Natural killer cell treated with Interleukin-12 subunit alpha and Interleukin-12 subunit beta and Interleukin-15 and Interleukin-18, amount 100 ng/mL, for 72 hours (primary cell): Measurements from ENCODE around the gene GTF3C1. TPM values are rescaled to one million over a fixed set of nuclear protein-coding genes. Genes with fewer than 3 reads are reported as not detected.

Experiments
- ATAC-seq, 2 donors: fragments of 150-1000 bp; cut with Tn5 transposase in 1 of 2; sonication (Bioruptor Pico), chemical (Tn5 transposase) in 1 of 2; 2 replicates each; pipeline ENCODE4 v1.10.0; 2021
- DNase-seq: peaks from one replicate; pipeline ENCODE4 v3.0.0; 2022; ENCODE audit warnings: low spot score
- H3K27ac Mint-ChIP-seq, 2 donors: 1 replicate in 1 of 2; 2 replicates in 1 of 2; pipeline ENCODE4 v1.8.0; 2022; ENCODE audit warnings: mixed read lengths in 2 of 2, mild to moderate bottlenecking in 1 of 2, moderate library complexity in 1 of 2
- H3K27me3 Mint-ChIP-seq, 2 donors: 1 replicate in 1 of 2; 2 replicates in 1 of 2; pipeline ENCODE4 v1.8.0; 2022; ENCODE audit warnings: mixed read lengths in 2 of 2
- H3K36me3 Mint-ChIP-seq: one replicate; pipeline ENCODE4 v1.8.0; 2022; ENCODE audit warnings: mixed read lengths
- H3K4me1 Mint-ChIP-seq, 2 donors: 1 replicate in 1 of 2; 2 replicates in 1 of 2; pipeline ENCODE4 v1.8.0; 2022; ENCODE audit warnings: low read depth in 2 of 2, mixed read lengths in 2 of 2, mild to moderate bottlenecking in 1 of 2
- H3K4me3 Mint-ChIP-seq: one replicate; pipeline ENCODE4 v1.8.0; 2022; ENCODE audit warnings: mixed read lengths
- H3K9me3 Mint-ChIP-seq: 2 replicates; pipeline ENCODE4 v1.8.0; 2022; ENCODE audit warnings: mixed read lengths
- total RNA-seq, 2 donors: library from RNA; stranded (reverse); gene quantifications; one replicate each; pipeline ENCODE4 v1.2.3, GENCODE V29; 2022

GTF3C1 gene
- total RNA-seq, 2 donors from 2014 or later, result 111 to 128 TPM

DNA sequence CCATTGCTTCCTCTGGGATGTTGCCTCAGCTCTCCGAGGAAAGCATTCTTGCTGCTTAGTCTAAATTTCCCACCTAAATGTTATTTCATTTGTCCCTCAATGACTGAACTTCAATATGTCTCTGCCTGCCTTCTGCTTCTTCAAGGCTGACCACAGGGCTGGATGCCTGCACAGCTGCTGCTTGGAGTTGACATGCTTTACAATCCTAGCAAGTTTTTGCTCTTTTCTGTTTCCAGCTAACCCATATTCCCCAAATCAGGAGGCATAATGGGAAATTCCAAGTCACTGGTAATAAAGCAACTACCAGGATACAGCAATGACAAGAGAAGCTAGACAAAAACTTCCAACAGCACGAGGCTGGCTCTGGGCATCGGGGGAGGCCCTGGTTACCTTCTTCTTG lies 48.9 kb downstream of the GTF3C1 start:
- Mint-ChIP-seq H3K4me1 (no peaks in the 10 kb centered on the region), H3K27me3 (no peaks in the 10 kb centered on the region), H3K9me3 (no peaks in the 10 kb centered on the region), H3K36me3 (peaks cover 25% of the 10 kb centered on the region), H3K27ac (no peak overlapping the region), H3K4me3 (no peak overlapping the region)
- no peak for DNase-seq
- no peak for ATAC-seq

DNA sequence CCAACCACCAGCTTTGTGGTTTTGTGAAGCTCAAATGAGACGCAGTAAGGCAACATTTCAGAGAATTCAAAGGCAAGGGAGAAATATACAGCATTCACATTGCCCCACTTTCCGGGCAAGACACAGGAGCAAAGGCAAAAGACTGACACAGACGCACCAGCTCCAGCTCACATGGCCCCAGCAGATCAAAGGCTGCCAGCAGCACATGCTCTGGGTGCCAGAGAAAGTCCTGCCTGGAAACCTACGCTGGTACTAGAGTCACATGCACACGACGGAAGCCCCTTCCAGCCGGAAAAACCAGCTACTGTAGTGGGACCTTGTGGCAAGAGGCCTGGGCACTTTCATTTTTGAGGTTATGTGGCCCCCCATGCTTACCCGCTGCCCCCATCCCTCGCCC lies 50.1 kb downstream of the GTF3C1 start:
- no peaks in the 10 kb centered on the region for H3K9me3 Mint-ChIP-seq
- H3K4me1 Mint-ChIP-seq, result no peaks in the 10 kb centered on the region
- ATAC-seq (no peak), DNase-seq (no peak)
- H3K27ac Mint-ChIP-seq, result no peak overlapping the region
- H3K4me3 Mint-ChIP-seq, result no peak overlapping the region
- no peaks in the 10 kb centered on the region for H3K27me3 Mint-ChIP-seq
- H3K36me3 Mint-ChIP-seq, result peaks cover 20% of the 10 kb centered on the region

DNA sequence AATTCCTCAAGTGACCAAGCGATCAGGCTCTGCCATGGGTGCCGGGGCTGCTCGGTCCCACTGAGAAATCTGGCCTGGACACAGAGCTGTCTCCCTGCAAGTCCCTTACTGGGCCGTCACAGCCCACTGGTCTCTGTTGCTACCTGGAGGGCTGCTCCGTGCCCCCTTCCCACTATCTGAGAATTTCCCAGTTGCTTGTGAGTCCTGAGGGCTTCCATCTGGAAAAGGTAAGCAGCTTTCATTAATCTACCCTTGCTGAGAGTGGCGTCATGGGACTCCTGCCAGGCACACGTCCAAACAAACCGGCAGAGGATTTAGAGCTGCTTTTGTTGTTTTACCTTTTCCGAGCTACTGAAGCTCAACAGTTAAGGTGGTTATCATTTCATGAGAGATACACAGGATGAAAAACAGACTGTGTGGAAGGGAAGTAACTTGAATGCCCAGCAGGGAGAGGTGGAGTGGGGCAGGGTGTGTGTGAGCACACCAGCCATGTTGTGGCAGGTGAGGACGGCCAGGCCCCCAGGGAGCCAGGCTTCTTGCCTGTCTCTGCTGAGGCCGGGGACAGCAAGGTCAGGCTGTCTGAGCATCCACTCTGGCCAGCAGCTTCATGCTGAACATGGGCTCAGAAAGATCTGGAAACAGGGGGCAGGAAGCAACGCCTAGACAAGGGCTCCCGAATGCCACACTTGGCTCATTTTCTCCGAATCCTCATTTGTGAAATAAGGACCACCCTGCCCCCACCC lies 50.6 kb downstream of the GTF3C1 start:
- Mint-ChIP-seq H3K9me3 (no peaks in the 10 kb centered on the region), H3K4me3 (no peak overlapping the region), H3K27ac (no peak overlapping the region), H3K4me1 (no peaks in the 10 kb centered on the region), H3K36me3 (peaks cover 24% of the 10 kb centered on the region), H3K27me3 (no peaks in the 10 kb centered on the region)
- no peak for DNase-seq
- ATAC-seq, result no peak

DNA sequence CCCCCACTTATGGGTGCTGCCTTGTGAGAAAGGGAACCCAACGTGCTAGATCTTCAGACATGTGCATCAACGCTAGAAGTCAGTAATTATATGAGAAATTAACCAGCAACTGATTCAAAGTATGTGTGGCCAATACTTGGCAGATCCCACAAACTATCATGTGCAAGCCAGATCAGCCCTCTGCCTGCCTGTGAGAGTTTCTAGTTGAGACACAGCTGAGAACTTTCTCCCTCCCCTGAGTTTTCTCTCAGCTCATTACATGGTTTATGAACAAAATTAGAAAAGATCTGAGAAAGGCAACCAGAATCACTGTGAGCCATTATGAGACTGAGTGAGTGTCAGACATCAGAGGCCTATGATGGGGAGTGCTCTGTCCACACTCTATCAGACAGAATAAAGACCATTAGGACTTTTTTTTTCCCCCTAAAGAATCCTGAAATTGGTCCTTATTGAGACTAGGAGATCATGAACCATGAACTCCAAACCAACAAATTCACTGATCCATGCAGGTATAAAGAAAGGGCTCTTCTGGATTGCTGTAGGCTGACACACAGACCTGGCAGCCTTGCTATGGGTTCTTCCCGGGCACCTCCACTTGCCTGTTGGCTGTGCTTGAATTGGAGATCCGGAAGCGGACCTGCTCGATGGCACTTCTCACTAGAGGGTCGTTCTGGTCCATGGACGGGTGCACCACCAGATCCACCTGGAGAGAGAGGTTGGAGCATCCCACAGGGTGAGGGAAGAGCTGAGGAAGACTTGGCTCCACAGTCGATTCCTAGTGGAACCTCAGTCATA lies 51.5 kb downstream of the GTF3C1 start:
- no peaks in the 10 kb centered on the region for H3K4me1 Mint-ChIP-seq
- peaks cover 18% of the 10 kb centered on the region for H3K36me3 Mint-ChIP-seq
- H3K27ac Mint-ChIP-seq, result no peak overlapping the region
- no peaks in the 10 kb centered on the region for H3K9me3 Mint-ChIP-seq
- DNase-seq, result no peak
- no peak overlapping the region for H3K4me3 Mint-ChIP-seq
- ATAC-seq, result no peak
- no peaks in the 10 kb centered on the region for H3K27me3 Mint-ChIP-seq

DNA sequence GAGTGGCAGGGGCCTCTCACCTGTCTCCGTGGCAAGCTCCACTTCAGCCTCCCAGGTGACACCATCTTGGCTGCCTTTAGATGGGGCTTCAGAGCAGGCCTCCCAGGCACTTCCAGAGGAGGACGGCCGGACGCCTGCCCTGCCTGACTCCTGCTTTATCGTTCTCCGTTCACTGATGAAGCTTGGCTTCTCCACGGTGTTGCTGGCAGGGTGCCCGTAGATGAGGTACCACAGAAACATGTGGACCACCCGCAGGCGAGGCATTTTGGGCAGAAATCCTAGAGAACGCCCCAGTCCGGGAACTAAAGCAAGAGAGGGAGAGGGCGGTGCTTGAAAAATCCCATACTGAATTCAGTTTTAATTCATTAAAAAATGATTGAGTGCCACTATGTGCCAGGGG lies 54.5 kb downstream of the GTF3C1 start:
- H3K4me1 Mint-ChIP-seq, result peaks cover 12 to 18% of the 10 kb centered on the region in 2 donors
- no peak overlapping the region for H3K27ac Mint-ChIP-seq
- H3K36me3 Mint-ChIP-seq, result peaks cover 22% of the 10 kb centered on the region
- H3K27me3 Mint-ChIP-seq, result no peaks in the 10 kb centered on the region
- no peak for DNase-seq
- no peak overlapping the region for H3K4me3 Mint-ChIP-seq
- ATAC-seq, result no peak
- H3K9me3 Mint-ChIP-seq, result no peaks in the 10 kb centered on the region

- DNase-seq (no peak), ATAC-seq (peak in 1 of 2 donors; percentile 58)
- no peaks in the 10 kb centered on the region for H3K9me3 Mint-ChIP-seq
- H3K36me3 Mint-ChIP-seq, result peaks cover 17% of the 10 kb centered on the region
- peak overlapping the region; percentile 88 to 98 for H3K27ac Mint-ChIP-seq
- no peaks in the 10 kb centered on the region for H3K27me3 Mint-ChIP-seq
- H3K4me1 Mint-ChIP-seq, result peaks cover 12 to 18% of the 10 kb centered on the region in 2 donors
- peak overlapping the region; percentile 61 for H3K4me3 Mint-ChIP-seq
Observed at GRCh38 chr16:27492588-27492979, 57.1 kb downstream of the GTF3C1 start.

DNA sequence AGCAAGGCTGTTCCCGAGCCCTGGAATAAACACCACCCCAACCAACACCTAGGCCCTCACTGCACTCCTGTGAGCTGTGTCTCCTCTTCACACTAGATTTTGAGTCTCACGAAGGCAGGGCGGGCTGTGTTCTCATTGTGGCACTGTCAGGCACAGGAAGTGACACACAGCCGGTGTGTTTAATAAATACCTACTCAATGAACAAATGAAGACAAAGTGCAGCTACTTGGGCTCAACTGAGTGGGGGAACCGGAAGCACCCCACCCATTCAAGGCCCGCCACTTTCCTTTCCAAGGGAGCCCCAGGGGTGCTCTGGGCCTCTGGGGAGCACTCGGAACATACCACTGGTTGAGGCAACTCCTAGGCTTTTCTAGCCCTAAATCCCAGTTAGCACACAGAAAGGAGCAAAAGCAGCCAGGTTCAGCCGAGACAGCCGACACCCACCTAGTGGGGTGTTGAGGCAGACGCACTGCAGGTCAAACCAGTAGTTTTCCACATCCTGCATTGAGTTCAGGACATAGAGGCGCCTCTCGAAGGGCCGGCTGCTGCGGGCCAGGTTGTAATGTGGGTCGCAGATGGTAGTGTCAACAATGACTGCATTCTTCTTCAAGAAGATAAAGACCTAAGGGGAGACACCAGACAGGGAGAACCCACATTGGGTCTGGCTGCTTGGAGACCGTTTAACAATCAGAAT lies 57.7 kb downstream of the GTF3C1 start:
- peaks cover 12 to 18% of the 10 kb centered on the region in 2 donors for H3K4me1 Mint-ChIP-seq
- H3K4me3 Mint-ChIP-seq, result peak overlapping the region; percentile 51
- no peaks in the 10 kb centered on the region for H3K9me3 Mint-ChIP-seq
- ATAC-seq (peak; percentile 66 to 72), DNase-seq (no peak)
- peaks cover 17% of the 10 kb centered on the region for H3K36me3 Mint-ChIP-seq
- H3K27ac Mint-ChIP-seq, result peak overlapping the region; percentile 88 to 98
- no peaks in the 10 kb centered on the region for H3K27me3 Mint-ChIP-seq

- H3K27me3 Mint-ChIP-seq, result no peaks in the 10 kb centered on the region
- H3K9me3 Mint-ChIP-seq, result no peaks in the 10 kb centered on the region
- no peak for ATAC-seq
- H3K27ac Mint-ChIP-seq, result peak overlapping the region in 1 of 2 donors; percentile 73
- peaks cover 12 to 21% of the 10 kb centered on the region in 2 donors for H3K4me1 Mint-ChIP-seq
- DNase-seq, result no peak
- no peak overlapping the region for H3K4me3 Mint-ChIP-seq
- H3K36me3 Mint-ChIP-seq, result peaks cover 25% of the 10 kb centered on the region
Observed at GRCh38 chr16:27489906-27490305, 59.8 kb downstream of the GTF3C1 start.

- ATAC-seq (no peak), DNase-seq (no peak)
- H3K27ac Mint-ChIP-seq, result peak overlapping the region in 1 of 2 donors; percentile 73
- peaks cover 12 to 21% of the 10 kb centered on the region in 2 donors for H3K4me1 Mint-ChIP-seq
- H3K27me3 Mint-ChIP-seq, result no peaks in the 10 kb centered on the region
- peaks cover 24% of the 10 kb centered on the region for H3K36me3 Mint-ChIP-seq
- H3K4me3 Mint-ChIP-seq, result no peak overlapping the region
- no peaks in the 10 kb centered on the region for H3K9me3 Mint-ChIP-seq
Observed at GRCh38 chr16:27489421-27489820, 60.3 kb downstream of the GTF3C1 start.

GRCh38 chr16:27486760-27487159 lies 63.0 kb downstream of the GTF3C1 start:
- DNase-seq (no peak), ATAC-seq (no peak)
- Mint-ChIP-seq H3K27ac (no peak overlapping the region), H3K36me3 (peaks cover 33% of the 10 kb centered on the region), H3K9me3 (no peaks in the 10 kb centered on the region), H3K27me3 (no peaks in the 10 kb centered on the region), H3K4me3 (no peak overlapping the region), H3K4me1 (peaks cover 3 to 14% of the 10 kb centered on the region in 2 donors)

- H3K27ac Mint-ChIP-seq, result no peak overlapping the region
- no peak for ATAC-seq
Observed at GRCh38 chr16:27486344-27486743, 63.4 kb downstream of the GTF3C1 start.

GRCh38 chr16:27485811-27486210 lies 63.9 kb downstream of the GTF3C1 start:
- H3K27me3 Mint-ChIP-seq, result no peaks in the 10 kb centered on the region
- DNase-seq (no peak), ATAC-seq (no peak)
- no peak overlapping the region for H3K27ac Mint-ChIP-seq
- no peak overlapping the region for H3K4me3 Mint-ChIP-seq
- no peaks in the 10 kb centered on the region for H3K9me3 Mint-ChIP-seq
- H3K36me3 Mint-ChIP-seq, result peaks cover 31% of the 10 kb centered on the region
- peaks cover 0 to 6% of the 10 kb centered on the region in 2 donors for H3K4me1 Mint-ChIP-seq

More at GRCh38 chr16:27486344-27486743, 63.4 kb downstream of the GTF3C1 start:
- no peaks in the 10 kb centered on the region for H3K9me3 Mint-ChIP-seq
- DNase-seq, result no peak
- no peaks in the 10 kb centered on the region for H3K27me3 Mint-ChIP-seq
- H3K4me1 Mint-ChIP-seq, result peaks cover 0 to 10% of the 10 kb centered on the region in 2 donors
- no peak overlapping the region for H3K4me3 Mint-ChIP-seq
- peaks cover 31% of the 10 kb centered on the region for H3K36me3 Mint-ChIP-seq

GRCh38 chr16:27485126-27485525 lies 64.6 kb downstream of the GTF3C1 start:
- Mint-ChIP-seq H3K4me3 (no peak overlapping the region), H3K36me3 (peaks cover 34% of the 10 kb centered on the region), H3K27me3 (no peaks in the 10 kb centered on the region), H3K9me3 (no peaks in the 10 kb centered on the region), H3K4me1 (peaks cover 0 to 8% of the 10 kb centered on the region in 2 donors), H3K27ac (peak overlapping the region in 1 of 2 donors; percentile 6)
- no peak for DNase-seq
- ATAC-seq, result no peak

DNA sequence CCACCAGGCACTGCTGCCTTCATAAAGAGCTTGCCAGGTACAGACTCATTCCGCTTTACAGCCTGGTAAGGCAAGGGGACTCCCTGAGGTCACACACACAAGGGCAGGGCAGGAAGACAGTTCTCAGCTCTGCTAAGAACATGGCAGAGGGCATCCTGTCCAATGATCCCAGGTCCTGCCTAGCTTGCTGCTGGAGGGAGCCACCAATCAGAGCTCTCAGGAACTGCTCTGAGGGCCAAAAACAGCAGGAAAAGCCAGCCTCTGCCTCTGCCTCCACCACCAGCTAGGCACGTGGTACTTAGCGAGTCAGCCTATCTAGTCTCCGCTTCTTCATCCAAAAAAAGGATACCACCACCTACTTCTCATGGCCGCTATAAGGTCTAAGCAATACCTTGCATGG lies 66.1 kb downstream of the GTF3C1 start:
- DNase-seq (no peak), ATAC-seq (no peak)
- Mint-ChIP-seq H3K27ac (no peak overlapping the region), H3K27me3 (no peaks in the 10 kb centered on the region), H3K9me3 (no peaks in the 10 kb centered on the region), H3K4me1 (peaks cover 0 to 8% of the 10 kb centered on the region in 2 donors), H3K36me3 (peaks cover 38% of the 10 kb centered on the region), H3K4me3 (no peak overlapping the region)
